RWPE1 (cell line): ENCODE results near the gene FKBP4.

Experiments used
- CTCF ChIA-PET: fragments of 350-600 bp; sonication (Branson Sonifier 250); formaldehyde crosslinking; extraction: SDS; loops from one replicate; lab custom pipeline; 2021; lab: Yijun Ruan, JAX
- POLR2A ChIA-PET: fragments of 400-600 bp; formaldehyde crosslinking; extraction: SDS; loops from one replicate; lab custom pipeline; 2020; ENCODE audit warnings: antibody characterized with exemption; ENCODE audit not compliant: low non-redundant PET; lab: Yijun Ruan, JAX
- DNase-seq: peaks from one replicate; pipeline ENCODE4 v3.0.0; 2012; ENCODE audit warnings: low spot score
- H3K27ac ChIP-seq: fragments of 450-650 bp; 2 replicates; pipeline ENCODE4 v1.5.1; 2017
- CTCF ChIP-seq: fragments of 450-650 bp; conservative IDR thresholded peaks from 2 replicates; pipeline ENCODE4 v1.5.1; 2017; ENCODE audit warnings: low read depth, mild to moderate bottlenecking

The FKBP4 gene

GRCh38 chr12:2752676-2753371, 41.9 kb upstream of the FKBP4 start:
- no peak for TF ChIP-seq CTCF
- POLR2A ChIA-PET, result no interaction called here
- DNase-seq, result peak; percentile 45
- no peak overlapping the region for H3K27ac ChIP-seq
- CTCF ChIA-PET, result interaction anchor here (0.6 to 0.9 kb wide), 3 partner anchors 13 to 163 kb away, joined by 3 to 4 read pairs (median 3); no protein-coding TSS in a partner anchor

- TF ChIP-seq CTCF, result no peak
- DNase-seq, result no peak
- CTCF ChIA-PET, result interaction anchor here (0.6 to 1.2 kb wide), 2 partner anchors 31 to 67 kb away, joined by 3 to 4 read pairs; no protein-coding TSS in a partner anchor
- H3K27ac ChIP-seq, result no peak overlapping the region
- POLR2A ChIA-PET, result no interaction called here
Observed at GRCh38 chr12:2753536-2753935, 41.2 kb upstream of the FKBP4 start.

GRCh38 chr12:2754208-2754607, 40.6 kb upstream of the FKBP4 start:
- no peak overlapping the region for H3K27ac ChIP-seq
- CTCF ChIA-PET, result interaction anchor here (1.2 kb wide), 1 partner anchor 30 kb away, joined by 3 read pairs; no protein-coding TSS in a partner anchor
- TF ChIP-seq CTCF, result no peak
- POLR2A ChIA-PET, result no interaction called here
- no peak for DNase-seq

GRCh38 chr12:2756756-2757155, 38.0 kb upstream of the FKBP4 start:
- TF ChIP-seq CTCF, result no peak
- DNase-seq, result no peak
- ChIA-PET CTCF (no interaction called here), POLR2A (no interaction called here)
- H3K27ac ChIP-seq, result no peak overlapping the region

GRCh38 chr12:2759733-2760132, 35.0 kb upstream of the FKBP4 start:
- ChIA-PET CTCF (interaction anchor here (0.6 kb wide), 1 partner anchor 390 kb away, joined by 3 read pairs; no protein-coding TSS in a partner anchor), POLR2A (no interaction called here)
- no peak for DNase-seq
- no peak for TF ChIP-seq CTCF
- no peak overlapping the region for H3K27ac ChIP-seq

- POLR2A ChIA-PET, result no interaction called here
- CTCF ChIA-PET, result no interaction called here
- no peak overlapping the region for H3K27ac ChIP-seq
- no peak for DNase-seq
- no peak for TF ChIP-seq CTCF
Observed at GRCh38 chr12:2764398-2764797, 30.4 kb upstream of the FKBP4 start.
